H1 (cell line): ENCODE measurements around the gene MEI1.

Experiments used
- CHD7 ChIP-seq: fragments of 300-600 bp; sonication (generic); IDR thresholded peaks from 2 replicates; pipeline ENCODE4 v1.7.1; 2012; ENCODE audit warnings: low read length, moderate library complexity, mild to moderate bottlenecking, inconsistent platforms; ENCODE audit not compliant: insufficient replicate concordance
- KDM1A ChIP-seq: fragments of 200-600, 300-600 bp; sonication (generic); IDR thresholded peaks from 2 replicates; pipeline ENCODE4 v1.7.1; 2016; ENCODE audit warnings: mild to moderate bottlenecking, low read length, borderline replicate concordance
- POLR2A ChIP-seq, 2 experiments: IDR thresholded peaks; 1 replicate in 1 of 2; 2 replicates in 1 of 2; pipeline ENCODE4 v1.6.1; 2011; ENCODE audit warnings: low read depth in 2 of 2, low read length in 2 of 2, mild to moderate bottlenecking in 2 of 2; ENCODE audit errors: control extremely low read depth in 1 of 2
- TAF1 ChIP-seq: IDR thresholded peaks from 2 replicates; pipeline ENCODE4 v1.6.1; 2011; ENCODE audit warnings: mild to moderate bottlenecking, low read depth, low read length
- YY1 ChIP-seq: IDR thresholded peaks from 2 replicates; pipeline ENCODE4 v1.6.1; 2011; ENCODE audit warnings: low read depth, mild to moderate bottlenecking, low read length

- no peak for TF ChIP-seq YY1
- no peak for TF ChIP-seq TAF1
- TF ChIP-seq CHD7: no peak
- no peak for TF ChIP-seq POLR2A (IDR thresholded peaks at IDR 0.05; ENCODE audit: control extremely low read depth in 1 of 2, low read depth in 2 of 2, low read length in 2 of 2)
- no peak for TF ChIP-seq KDM1A
These were observed 38.2 kb upstream of the MEI1 start for GRCh38 chr22:41661088-41661487.
